Fibroblast of the aortic adventitia (primary cell): ENCODE results near the gene GCFC2. TPM values are rescaled to one million over a fixed set of nuclear protein-coding genes. Genes with fewer than 3 reads are reported as not detected.
"Not testable (repeated sequence)": the region's sequence is repeated elsewhere in the genome, so short reads cannot be mapped to it uniquely, and the experiment has no call there.

Experiments
- DNase-seq: peaks from one replicate; pipeline ENCODE4 v3.0.0-alpha.2; 2010; ENCODE audit warnings: low read depth
- H3K4me3 ChIP-seq: 2 replicates; pipeline ENCODE4 v1.5.1; 2011; ENCODE audit warnings: low read depth, mild to moderate bottlenecking, control low read depth, low read length, moderate library complexity
- CTCF ChIP-seq: IDR thresholded peaks from 2 replicates; pipeline ENCODE4 v1.5.1; 2011; ENCODE audit warnings: mild to moderate bottlenecking, low read length, control low read depth, inconsistent platforms; ENCODE audit not compliant: insufficient read depth
- total RNA-seq: library from RNA; depleted of rRNA; stranded (reverse); fragments of >200 nt; gene quantifications from 2 replicates; pipeline ENCODE4 v1.2.3, GENCODE V29; 2012; ENCODE audit warnings: low replicate concordance

The GCFC2 gene
- total RNA-seq, 1 donor, result 29.5 TPM

GRCh38 chr2:75688196-75688595 lies 22.5 kb downstream of the GCFC2 start:
- H3K4me3 ChIP-seq, result no peak overlapping the region
- no peak for TF ChIP-seq CTCF
- DNase-seq, result no peak

GRCh38 chr2:75683430-75683829 lies 27.3 kb downstream of the GCFC2 start:
- not testable (repeated sequence) for DNase-seq, H3K4me3 ChIP-seq

- no peak overlapping the region for H3K4me3 ChIP-seq
- no peak for DNase-seq
- TF ChIP-seq CTCF, result no peak
Measured at GRCh38 chr2:75680402-75680801, 30.3 kb downstream of the GCFC2 start.

GRCh38 chr2:75679556-75679955 lies 31.2 kb downstream of the GCFC2 start:
- DNase-seq, result no peak
- TF ChIP-seq CTCF, result no peak

GRCh38 chr2:75676464-75676863 lies 34.3 kb downstream of the GCFC2 start:
- DNase-seq, result no peak
- H3K4me3 ChIP-seq, result no peak overlapping the region
- no peak for TF ChIP-seq CTCF

More at GRCh38 chr2:75679556-75679955, 31.2 kb downstream of the GCFC2 start:
- H3K4me3 ChIP-seq, result no peak overlapping the region

GRCh38 chr2:75675908-75676307 lies 34.8 kb downstream of the GCFC2 start:
- no peak overlapping the region for H3K4me3 ChIP-seq
- TF ChIP-seq CTCF, result no peak
- DNase-seq, result no peak

GRCh38 chr2:75675423-75675822 lies 35.3 kb downstream of the GCFC2 start:
- not testable (repeated sequence) for DNase-seq, H3K4me3 ChIP-seq

GRCh38 chr2:75667884-75668283 lies 42.8 kb downstream of the GCFC2 start:
- no peak overlapping the region for H3K4me3 ChIP-seq
- DNase-seq, result no peak
- no peak for TF ChIP-seq CTCF
